ENCODE results near the gene CETN3.

Gene CETN3

DNA sequence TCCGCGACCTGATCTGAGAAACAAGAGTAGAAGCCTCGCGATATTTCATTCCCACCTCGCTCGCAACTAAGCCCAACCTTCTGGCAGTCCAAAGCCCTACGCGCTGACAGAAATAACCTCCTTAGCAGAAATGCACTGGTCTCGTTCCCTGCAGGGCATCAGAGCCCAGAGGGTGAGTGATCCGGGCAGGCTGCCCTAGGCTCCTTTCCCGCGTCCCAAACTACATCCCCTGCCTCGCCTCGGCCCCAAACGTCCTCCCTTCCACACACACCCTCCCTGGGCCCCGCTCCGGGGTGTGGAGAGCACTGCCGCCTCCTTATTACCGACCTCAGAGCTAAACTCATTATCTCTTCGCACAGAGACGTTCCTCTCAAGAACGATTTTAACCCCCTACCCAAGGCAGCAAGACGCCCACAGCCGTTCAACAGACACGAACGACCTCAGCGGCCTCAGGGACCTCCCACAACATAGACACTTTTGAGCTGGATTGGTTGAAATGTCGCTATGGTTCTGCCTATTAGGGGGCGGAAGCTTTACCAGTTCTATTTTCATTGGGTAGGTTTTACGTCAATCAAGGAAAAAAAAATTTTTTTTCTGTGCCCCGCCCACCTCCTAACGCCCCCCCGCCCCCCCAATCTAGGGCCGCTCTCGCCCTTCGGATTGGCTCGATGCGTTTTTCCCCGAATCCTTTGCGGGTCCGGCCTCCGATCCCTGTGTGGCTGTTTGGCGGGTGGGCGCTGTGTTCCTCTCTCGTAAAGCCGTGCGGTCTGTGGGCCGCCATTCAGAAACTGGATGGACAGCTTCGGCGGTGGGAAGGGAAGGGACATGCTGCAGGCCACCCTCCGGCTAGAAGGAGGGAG lies at the start of gene CETN3:
CETN3 (minus strand) TSS at position 439 of the 860 bp plus-strand sequence; CDS start at position 344, 95 bp downstream.
- peak; percentile 82 for DNase-seq

DNA sequence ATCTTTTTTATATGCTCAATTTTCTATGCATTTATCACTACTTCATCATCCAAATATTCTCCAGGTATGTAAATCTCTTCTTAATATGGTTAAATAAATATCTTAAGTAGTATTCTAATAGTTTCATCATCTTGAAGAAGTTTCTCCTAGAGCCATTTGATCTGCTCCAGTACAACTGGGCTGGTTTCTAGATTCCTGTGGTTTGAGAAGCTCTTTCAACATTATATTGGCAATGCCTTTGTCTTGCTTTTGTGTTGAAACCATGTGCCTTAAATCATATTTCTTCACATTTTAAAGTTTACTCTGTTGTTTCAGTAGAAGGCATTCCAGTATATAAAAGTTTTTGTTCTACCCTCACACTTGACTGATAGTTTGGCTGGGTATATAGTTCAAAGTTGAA lies 37.4 kb upstream of the CETN3 start:
- DNase-seq, result no peak

DNA sequence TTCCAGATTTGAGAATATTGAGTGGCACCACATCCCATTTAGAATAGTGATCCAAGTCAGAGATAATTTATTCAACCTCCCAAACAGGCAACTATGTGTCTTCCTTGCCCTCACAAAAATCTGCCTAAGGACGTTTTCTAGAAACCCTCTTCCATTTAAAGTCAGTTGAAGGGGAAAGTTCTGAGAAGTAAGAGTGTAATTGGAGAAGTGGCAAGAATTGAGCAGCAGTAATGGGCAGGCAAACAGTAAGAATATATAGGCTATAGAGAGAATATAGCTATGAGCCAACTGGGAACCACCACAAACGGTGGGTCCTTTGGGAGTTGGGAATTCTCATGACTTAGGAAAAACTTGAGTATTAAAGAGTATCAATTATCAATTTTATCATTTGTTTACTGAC lies 31.1 kb upstream of the CETN3 start:
- DNase-seq, result no peak

DNA sequence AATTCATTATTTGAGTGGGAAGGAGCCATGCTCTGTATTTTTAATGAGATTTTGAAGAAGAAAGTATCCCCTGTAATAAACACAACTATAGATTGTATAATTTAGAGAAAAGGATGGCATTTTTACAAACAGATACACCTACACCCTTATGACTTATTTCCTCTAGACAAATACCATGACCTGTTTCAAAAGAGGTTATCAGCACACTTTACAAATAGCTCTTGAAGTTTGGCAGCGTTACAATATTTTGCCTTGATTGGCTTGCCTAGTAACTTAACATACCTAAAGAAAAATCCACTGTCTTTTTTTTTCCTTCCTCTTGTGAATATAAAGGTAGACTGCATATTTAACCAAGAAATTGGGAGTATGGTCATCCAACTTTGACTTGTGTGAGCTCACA lies 28.5 kb upstream of the CETN3 start:
- no peak for DNase-seq

DNA sequence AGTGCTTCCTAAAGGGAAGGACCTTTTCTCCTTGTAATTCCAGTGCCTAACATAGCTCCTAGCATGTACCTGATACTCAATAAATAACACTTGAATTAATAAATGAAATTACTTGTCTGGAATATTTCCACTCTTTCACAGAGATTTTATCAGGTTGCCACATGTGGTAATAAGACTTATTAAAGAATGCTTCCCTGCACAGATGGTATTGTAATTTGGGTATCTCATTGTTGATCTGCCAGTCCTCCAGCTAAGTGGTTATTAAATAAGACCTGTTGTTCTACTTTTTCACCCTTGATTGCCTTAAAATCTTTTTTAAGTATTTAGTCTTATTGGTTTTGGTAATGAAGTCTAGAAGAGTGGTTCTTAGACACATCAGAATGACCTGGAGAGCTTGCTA lies 28.1 kb upstream of the CETN3 start:
- no peak for DNase-seq

DNA sequence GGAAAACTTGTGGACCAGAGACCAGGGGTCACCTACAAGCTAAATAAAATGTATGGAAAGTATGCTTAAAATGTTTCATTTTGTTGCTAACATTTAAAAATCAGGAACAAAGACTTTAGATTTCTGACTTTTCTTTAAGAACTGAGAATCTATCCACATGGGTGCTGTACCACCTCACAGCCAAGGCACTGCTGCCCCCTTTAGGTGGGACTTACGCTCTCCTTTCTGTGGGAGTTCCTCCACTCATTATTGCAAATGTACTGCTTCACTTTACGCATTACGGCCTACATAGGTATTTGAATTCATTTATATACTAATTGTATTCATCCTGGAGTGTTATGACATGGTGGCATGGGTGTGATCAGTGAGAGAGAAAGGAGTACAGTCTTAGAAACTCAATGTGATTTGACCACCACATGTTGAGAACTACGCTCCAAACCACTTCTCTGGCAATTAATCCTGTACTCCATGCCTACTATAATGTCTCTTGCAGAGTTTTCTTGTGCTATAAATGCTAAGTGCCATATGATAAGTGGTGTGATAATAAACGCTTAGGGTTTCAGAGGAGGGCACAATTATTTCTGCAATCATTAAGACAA lies 24.7 kb upstream of the CETN3 start:
- peak; percentile 16 for DNase-seq

DNA sequence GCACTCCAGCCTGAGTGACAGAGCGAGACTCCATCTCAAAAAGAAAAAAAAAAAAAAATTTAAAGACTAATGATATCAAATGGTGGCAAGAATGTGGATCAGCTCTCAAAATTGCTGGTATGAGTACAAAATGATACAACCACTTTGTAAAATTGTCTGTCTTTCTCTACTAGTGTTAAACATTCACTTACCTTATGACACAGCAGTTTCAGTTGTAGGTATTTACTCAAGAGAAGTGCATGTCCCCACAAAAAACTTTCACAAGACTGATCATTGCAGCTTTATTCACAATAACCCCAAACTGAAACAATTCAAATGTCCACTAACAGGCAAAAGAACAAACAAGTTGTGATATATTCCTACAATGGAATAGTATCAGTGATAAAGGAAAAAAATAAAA lies 14.7 kb upstream of the CETN3 start:
- DNase-seq, result no peak

DNA sequence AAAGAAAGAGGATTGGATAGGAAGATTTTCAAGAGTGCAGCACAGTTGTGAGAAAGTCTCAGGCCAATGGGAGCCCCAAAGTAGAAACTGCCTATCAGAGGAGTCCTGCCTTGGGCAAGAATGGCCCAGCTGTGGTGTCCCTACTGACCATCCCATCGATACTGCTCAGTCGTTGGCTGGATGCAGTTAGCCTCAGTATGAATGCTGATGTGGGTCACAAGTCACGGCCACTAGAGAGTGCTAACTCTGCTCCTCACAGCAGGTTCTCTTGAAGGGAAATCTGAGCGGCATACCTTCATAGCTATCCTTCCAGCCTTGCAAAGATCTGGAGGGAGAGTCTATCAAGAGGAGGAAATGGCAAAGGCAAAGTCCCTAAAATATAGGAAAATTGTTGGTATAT lies 11.6 kb upstream of the CETN3 start:
- no peak for DNase-seq

DNA sequence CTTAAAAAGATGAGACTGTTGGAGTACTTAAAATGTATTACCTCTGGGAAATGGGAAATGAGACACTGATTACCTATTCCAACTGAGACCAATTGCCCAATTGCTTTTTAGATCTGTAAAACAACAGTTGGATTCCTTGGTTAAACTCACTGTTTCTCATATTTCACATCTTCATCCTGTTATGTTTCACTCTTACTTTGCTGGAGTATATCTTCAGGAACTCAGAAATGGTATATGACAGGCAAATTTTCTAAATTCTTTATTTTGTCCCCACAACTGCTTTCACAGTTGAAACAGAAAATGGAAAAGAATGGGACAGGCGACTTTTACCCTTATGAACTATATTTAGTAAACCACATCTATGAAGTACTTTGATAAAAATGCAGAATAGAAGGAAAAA lies 8.7 kb upstream of the CETN3 start:
- DNase-seq, result no peak

DNA sequence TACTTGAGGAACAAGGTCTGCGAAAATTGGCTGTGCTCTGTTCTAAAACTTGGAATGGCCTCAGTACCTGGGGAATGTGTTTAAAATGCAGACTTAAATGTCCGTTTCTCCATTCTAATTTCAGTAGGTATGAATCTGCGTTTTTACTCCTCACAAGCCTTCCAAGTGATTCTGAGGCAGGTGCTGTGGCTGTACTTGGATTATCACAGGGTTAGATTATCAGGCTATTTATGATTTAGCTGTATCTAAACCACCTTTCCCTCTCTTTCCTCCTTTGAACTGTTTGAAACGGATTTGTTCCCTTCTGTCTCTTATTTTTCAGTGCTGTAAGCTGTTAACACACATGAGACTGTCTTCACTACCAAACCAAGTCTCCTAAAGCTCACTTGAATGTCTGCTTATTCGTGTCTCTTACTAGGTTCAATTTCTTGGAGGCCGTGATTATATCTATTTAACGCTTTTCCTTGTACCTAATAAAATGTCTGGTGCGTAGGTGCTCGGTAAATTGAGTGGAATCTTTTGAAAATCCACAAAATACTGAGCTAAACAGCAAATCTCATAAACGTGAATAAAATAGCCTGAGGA lies 714 bp upstream of the CETN3 start:
- no peak for DNase-seq

DNA sequence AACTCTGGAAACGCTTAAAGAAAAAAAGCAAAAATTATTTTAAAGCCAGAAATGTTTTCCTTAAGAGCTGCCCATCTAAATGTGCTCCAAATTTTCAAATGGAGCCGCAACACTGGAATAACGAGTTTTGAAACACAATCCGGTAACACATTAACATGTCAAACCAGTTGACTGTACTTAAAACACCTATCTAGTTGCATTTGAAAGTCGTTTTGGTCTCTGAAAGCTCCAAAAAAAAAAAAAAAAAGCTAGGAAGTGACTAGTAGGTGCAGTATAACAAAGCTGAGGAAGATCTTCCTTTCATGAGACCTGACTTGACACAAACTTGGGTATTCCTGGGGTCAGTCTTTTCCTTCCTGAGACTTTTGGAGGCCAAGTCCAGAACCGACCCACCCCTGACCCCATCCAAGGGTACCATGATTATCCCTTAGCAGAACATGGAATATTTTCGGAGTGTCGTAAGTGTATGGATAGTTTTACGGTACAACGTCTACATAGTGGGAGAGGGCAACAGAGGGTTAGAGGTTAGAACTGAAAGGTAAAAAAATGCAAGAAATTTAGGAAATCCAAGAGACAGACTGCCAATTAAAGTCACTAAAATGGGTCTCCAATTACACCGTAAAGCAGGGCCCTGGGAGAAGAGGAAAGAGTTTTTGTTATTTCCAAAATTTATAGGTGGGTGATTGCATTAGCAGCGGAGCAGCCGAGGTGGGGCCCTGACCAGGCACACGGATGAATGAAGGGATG lies 812 bp downstream of the CETN3 start:
- DNase-seq, result no peak

DNA sequence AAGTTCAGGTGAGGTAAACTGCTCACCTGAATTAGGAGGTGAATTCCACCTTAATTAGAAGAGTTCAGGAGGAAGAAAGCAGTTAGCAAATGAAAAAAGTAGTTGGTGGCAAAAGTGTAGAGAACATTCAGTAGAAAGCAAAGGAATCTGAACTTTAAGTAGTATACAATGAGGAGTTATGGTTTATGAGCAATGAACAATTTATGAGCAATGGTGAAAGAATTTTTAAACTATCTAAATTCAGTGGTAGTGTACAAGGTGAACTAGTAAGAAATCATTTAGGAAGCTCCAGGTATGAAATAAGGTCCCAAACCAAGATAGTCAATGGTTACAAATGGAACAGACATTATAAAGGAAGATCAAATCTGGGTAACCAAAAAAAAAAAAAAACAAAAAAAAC lies 3.1 kb downstream of the CETN3 start:
- DNase-seq, result no peak

DNA sequence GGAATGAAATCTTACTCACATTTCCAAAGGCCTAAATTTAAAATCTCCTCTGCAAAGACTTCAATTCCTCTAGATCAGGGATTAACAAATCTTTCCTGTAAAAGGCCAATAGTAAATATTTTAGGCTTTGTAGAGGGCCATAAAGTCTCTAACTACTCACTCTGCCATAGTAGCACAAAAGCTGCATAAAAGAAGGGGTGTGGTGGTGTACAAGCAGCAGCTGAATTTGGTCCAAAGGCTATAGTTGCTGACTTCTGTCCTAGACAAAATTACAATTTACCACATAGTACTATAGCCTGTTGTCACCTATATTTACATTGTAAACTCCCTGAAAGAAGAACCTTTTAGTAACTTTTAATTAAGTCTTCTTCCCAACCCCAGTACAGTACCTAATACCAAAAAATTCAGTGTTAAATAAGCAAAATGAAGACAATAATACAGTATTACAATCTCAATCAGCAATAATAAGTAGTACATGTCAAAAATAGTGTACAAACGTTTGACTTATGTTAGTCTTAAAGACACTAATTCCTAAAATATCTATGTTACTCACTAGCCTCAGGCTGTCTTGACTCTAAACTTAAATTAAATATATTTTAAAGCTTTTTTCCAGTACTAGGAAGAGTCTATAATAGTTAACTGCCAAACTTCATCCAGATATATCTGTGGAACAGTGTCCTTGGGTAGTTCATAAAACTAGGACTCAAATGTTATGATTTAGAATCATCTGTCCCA lies 6.9 kb downstream of the CETN3 start:
- no peak for DNase-seq

DNA sequence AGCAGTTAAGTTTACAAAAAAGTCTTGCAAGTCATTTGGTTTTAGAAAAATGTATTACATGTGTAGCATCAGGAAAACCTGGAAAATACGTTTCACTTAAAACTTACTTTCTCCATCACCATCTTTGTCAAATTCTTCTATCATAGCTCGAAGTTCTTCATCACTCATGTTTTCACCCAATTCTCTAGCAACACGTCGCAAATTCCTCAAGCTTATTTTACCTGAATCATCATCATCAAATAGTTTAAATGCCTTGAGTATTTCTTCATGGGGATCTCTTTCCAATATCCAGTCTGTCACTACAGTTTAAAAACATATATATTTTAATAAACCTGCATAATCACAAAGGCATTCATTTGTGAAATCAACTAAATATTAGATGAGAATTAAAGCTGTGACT lies 10.3 kb downstream of the CETN3 start:
- no peak for DNase-seq

DNA sequence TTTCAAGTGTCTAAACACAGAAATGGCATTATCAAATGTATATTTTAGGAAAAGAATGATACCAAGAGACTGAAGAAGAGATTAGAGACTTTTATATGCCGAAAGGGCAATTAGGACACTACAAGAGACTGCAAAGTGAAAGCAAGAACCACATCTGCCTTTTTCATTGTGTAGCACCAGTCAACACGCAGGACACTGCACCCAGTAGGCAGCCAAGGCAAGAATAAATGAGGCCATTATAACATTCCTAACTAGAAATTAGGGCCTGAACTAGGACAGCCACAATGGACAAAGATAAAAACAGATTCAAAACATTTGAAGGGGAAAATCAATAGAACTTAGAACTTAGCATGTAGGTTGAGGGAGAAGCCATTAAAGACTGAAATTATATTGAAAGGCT lies 10.8 kb downstream of the CETN3 start:
- DNase-seq, result no peak

DNA sequence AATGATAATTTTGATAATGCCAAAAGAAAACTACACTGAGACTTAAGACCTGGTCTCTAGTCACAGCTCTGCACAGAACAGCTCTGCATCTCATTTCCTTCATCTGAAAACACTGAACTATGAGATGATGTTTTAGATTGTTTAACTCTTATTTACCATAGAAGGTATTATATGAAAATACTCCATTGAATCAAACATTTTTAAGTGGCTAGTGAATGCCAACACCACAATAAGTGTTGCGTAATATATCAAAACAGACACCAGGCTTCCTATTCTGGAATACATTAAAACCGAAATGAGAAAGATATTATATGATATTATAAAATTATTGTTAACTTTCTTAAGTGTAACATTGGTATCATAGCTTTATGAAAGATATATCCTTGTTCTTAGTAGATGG lies 14.6 kb downstream of the CETN3 start:
- DNase-seq, result no peak

DNA sequence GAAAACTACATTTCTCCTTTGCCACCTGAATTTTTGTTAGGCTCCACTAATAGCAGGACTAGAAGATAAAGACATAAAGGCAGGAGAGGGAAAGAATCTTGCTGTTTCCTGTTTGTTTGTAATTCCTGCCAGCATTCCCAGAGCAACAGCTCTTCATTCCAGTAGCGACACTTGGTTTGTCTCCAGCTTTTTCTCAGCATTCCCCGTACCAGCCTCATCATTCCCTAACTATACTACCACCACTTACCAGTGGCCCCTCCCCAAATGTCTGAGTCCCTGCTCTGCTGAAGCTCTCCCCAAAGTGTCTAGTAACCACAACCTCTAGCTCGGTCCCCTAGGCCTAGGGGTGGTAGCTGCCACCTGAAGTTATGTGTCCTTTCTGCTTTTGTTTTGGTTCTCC lies 18.6 kb downstream of the CETN3 start:
- no peak for DNase-seq

DNA sequence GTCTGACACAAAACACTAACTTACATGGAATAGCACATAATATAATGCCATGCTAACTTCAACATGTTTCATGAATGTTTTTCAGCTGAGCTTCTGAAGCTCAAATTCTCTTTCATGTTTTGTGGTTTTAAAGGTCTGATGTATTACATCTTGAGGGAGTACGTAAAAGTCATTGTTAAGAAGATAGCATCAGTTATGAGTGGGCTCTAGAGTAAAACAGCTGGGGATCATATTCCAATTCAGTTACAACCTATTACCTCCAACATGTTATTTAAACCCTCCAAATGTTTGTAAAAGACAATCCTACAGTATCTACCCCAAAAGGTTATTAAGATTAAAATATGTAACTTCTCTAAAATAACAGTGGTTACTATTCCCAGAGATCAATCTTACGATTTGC lies 19.2 kb downstream of the CETN3 start:
- no peak for DNase-seq

DNA sequence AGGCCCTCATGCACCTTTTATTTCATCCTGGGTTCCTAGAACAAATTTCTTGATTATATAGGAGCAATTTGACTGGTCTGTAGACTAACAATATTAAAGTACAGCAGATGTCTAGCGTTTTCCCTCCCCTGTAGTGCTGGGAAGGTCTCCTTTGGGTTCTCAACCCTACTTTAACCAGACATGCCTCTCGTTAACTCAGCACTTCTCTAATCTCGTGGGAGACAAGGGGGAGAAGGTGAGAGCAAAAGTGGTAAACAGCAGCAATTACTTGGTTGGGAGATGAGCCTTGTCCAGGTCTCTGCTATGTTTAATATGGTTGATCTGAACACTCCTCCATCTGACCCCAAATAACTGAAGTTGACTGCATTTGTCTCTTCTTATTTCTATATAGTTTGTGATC lies 22.0 kb downstream of the CETN3 start:
- no peak for DNase-seq

DNA sequence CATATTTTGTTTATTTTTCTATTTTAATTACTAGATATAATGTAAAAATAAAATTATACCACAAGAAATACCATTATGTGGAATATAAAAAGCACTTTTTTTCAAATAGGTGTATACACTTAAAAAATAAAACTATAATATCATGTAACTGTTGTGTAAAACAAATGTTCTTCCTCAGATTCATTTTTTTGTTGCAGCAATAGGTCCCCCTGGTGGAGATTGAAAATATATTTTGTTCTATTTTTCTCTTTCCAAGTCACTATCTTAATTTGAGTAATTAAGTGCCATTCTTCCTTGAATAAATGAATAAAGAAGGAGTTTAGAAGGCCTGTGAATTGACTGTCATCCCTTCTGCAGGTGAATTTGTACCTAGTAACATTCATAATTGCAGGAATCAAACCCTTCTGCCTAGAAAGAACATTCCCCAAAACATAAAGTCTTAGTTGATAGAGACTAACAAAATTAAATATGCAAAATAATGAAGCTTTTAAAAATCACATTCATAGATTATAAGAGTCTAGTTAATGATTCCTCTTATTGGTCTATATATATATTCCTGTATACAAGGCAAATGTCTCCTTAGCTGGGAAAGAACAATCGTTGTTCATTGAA lies 23.4 kb downstream of the CETN3 start:
- no peak for DNase-seq

DNA sequence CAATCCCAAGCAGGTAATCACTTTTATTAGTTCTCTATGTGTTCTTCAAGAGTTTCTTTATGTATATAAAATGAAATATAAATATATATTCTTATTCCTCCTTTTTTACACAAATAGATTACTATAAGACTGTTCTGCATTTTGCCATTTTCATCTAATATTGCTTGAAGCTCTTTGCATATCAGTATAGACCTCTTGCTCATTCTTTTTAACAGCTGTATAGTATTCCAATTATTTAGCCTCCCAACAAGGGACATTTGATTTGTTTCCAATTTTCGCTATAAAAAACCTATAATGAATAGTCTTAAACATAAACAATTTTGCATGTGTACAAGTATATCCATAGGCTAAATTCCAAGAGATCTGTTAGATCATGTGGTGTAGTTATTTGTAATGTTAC lies 25.2 kb downstream of the CETN3 start:
- no peak for DNase-seq

DNA sequence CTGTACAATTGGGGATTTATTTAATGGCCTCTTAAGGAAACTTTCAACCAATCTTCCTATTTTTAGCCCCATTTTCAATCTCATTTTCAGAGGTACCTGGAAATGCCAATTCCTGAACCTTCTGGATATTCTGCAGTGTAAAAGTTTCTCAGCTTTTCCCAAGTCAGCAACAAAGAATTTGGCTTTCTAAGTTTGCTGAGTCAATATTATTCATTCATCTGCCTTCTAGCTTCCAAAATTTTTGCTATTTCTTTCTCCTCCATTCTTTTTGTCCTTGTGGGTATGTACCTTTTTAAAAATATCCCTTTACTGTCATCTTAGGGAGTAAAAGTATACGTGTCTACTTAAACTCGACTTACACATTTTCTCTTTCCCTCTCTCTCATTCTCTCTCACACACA lies 25.7 kb downstream of the CETN3 start:
- no peak for DNase-seq

Data from activated CD4-positive, alpha-beta T cell treated with anti-CD3 and anti-CD28 coated beads for 1 hour (primary cell).